ENCODE measurements around the gene ASH1L.

The ASH1L gene

DNA sequence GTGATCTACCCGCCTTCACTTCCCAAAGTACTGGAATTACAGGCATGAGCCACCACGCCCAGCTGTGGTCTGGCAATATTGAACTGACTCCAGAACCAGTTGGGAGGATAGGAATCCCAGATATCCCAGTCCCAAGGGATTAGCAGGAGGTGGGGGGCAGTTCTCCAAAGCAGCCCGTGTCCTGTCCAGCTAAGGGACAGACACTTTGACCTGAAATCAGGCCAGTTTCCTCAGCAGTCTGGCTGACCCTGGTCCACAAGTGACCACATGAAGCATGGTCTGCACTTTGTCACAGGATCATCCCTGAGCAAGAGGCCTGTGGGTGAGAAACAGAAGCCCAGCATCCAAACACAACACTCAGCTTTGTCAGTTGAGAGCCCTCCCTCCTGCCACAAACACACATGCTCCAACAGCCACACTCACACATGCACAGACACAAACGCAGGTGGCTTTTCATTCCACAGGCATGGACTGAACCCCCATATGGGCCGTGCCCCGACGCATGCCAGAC lies 256.7 kb downstream of the ASH1L start:
- no peaks in the 10 kb centered on the region for H3K27me3 ChIP-seq (ENCODE audit: insufficient read depth, poor library complexity, severe bottlenecking)
- DNase-seq (ENCODE audit: low read depth in 1 of 2, low spot score in 1 of 2) = no peak
- H3K27ac ChIP-seq (replicated peaks) = no peak overlapping the region
- TF ChIP-seq SPI1 (IDR thresholded peaks at IDR 0.05; ENCODE audit: borderline replicate concordance, low read depth) (no peak), POLR2AphosphoS5 (IDR thresholded peaks at IDR 0.05; ENCODE audit: low read depth) (no peak), GABPA (IDR thresholded peaks at IDR 0.05; ENCODE audit: low read depth) (no peak)
- TF ChIP-seq, protein P1, sequence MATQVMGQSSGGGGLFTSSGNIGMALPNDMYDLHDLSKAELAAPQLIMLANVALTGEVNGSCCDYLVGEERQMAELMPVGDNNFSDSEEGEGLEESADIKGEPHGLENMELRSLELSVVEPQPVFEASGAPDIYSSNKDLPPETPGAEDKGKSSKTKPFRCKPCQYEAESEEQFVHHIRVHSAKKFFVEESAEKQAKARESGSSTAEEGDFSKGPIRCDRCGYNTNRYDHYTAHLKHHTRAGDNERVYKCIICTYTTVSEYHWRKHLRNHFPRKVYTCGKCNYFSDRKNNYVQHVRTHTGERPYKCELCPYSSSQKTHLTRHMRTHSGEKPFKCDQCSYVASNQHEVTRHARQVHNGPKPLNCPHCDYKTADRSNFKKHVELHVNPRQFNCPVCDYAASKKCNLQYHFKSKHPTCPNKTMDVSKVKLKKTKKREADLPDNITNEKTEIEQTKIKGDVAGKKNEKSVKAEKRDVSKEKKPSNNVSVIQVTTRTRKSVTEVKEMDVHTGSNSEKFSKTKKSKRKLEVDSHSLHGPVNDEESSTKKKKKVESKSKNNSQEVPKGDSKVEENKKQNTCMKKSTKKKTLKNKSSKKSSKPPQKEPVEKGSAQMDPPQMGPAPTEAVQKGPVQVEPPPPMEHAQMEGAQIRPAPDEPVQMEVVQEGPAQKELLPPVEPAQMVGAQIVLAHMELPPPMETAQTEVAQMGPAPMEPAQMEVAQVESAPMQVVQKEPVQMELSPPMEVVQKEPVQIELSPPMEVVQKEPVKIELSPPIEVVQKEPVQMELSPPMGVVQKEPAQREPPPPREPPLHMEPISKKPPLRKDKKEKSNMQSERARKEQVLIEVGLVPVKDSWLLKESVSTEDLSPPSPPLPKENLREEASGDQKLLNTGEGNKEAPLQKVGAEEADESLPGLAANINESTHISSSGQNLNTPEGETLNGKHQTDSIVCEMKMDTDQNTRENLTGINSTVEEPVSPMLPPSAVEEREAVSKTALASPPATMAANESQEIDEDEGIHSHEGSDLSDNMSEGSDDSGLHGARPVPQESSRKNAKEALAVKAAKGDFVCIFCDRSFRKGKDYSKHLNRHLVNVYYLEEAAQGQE (IDR thresholded peaks at IDR 0.05; ENCODE audit: insufficient replicate concordance, low read depth) = no peak
- TF ChIP-seq, protein P2, sequence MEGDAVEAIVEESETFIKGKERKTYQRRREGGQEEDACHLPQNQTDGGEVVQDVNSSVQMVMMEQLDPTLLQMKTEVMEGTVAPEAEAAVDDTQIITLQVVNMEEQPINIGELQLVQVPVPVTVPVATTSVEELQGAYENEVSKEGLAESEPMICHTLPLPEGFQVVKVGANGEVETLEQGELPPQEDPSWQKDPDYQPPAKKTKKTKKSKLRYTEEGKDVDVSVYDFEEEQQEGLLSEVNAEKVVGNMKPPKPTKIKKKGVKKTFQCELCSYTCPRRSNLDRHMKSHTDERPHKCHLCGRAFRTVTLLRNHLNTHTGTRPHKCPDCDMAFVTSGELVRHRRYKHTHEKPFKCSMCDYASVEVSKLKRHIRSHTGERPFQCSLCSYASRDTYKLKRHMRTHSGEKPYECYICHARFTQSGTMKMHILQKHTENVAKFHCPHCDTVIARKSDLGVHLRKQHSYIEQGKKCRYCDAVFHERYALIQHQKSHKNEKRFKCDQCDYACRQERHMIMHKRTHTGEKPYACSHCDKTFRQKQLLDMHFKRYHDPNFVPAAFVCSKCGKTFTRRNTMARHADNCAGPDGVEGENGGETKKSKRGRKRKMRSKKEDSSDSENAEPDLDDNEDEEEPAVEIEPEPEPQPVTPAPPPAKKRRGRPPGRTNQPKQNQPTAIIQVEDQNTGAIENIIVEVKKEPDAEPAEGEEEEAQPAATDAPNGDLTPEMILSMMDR (IDR thresholded peaks at IDR 0.05; ENCODE audit: insufficient read depth, low read length) = no peak
- H3K4me3 ChIP-seq (replicated peaks; ENCODE audit: insufficient read depth, low read length) = no peak overlapping the region

DNA sequence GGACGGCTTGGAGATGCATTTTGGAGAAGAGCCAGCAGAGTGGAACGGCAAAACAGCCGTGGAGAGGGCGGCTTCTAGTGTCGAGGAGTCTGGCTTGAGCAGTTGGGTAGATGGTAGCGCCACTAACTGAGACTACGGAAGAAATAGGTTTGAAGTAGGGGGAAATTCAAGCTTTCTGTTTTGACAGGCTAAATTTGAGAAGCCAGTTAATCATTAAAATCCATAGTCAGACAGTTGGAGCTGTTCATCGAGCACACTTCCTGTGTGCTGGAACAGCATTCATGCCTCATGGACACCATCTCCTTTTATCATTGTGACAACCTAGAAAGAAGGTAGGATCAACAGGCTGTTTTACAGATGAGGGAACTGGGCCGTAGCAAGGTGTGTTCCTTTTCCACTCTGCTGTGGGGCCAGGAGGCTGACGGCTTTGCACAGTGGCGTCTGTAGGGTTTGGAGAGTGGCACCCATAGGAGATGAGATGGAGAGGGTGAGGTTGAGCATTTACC lies 258.0 kb downstream of the ASH1L start:
- H3K4me3 ChIP-seq (replicated peaks; ENCODE audit: insufficient read depth, low read length) = no peak overlapping the region
- no peak for DNase-seq (ENCODE audit: low read depth in 1 of 2, low spot score in 1 of 2)
- H3K27me3 ChIP-seq (ENCODE audit: insufficient read depth, poor library complexity, severe bottlenecking) = no peaks in the 10 kb centered on the region
- H3K27ac ChIP-seq (replicated peaks) = no peak overlapping the region
- TF ChIP-seq GABPA (IDR thresholded peaks at IDR 0.05; ENCODE audit: low read depth) (no peak), SPI1 (IDR thresholded peaks at IDR 0.05; ENCODE audit: borderline replicate concordance, low read depth) (no peak), POLR2AphosphoS5 (IDR thresholded peaks at IDR 0.05; ENCODE audit: low read depth) (no peak)
- TF ChIP-seq, protein P2 (IDR thresholded peaks at IDR 0.05; ENCODE audit: insufficient read depth, low read length) = no peak
- TF ChIP-seq, protein P1 (IDR thresholded peaks at IDR 0.05; ENCODE audit: insufficient replicate concordance, low read depth) = no peak

DNA sequence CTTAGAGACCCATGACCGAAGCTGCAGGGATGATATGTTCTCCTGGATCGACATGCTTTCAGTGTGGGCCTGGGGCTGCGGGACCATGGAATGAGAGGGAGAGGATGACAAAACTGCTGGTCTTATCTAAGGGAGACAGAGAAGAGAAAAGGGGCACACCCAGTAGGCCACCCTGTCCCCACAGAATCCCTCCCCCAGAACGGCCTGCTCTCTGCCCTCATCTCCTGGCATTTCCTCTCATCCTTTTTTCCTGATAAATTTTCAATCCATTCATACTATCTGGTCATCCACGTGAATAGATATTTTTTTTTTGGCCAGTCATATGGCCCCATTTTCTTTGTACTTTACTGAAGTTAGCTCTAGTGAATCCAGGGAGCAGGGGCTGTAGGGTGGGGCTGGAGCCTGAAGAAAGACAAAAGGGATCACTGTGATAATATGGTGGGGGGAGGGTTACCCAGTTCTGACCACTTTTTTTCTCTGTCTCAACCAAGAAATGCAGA lies 261.2 kb downstream of the ASH1L start, which contains the start of gene PKLR:
Gene PKLR, minus strand, starts transcription at position 97 of the 500 bp plus-strand sequence. Its CDS starts 43 bp downstream, at position 54.
- Histone ChIP-seq H3K27me3 (ENCODE audit: insufficient read depth, poor library complexity, severe bottlenecking) (no peaks in the 10 kb centered on the region), H3K27ac (replicated peaks) (no peak within 1 kb of the TSS), H3K4me3 (replicated peaks; ENCODE audit: insufficient read depth, low read length) (no peak within 1 kb of the TSS)
- no peak for TF ChIP-seq POLR2AphosphoS5 (IDR thresholded peaks at IDR 0.05; ENCODE audit: low read depth)
- TF ChIP-seq SPI1 (IDR thresholded peaks at IDR 0.05; ENCODE audit: borderline replicate concordance, low read depth) = no peak
- TF ChIP-seq, protein P2 (IDR thresholded peaks at IDR 0.05; ENCODE audit: insufficient read depth, low read length) = no peak
- no peak for TF ChIP-seq GABPA (IDR thresholded peaks at IDR 0.05; ENCODE audit: low read depth)
- TF ChIP-seq, protein P1 (IDR thresholded peaks at IDR 0.05; ENCODE audit: insufficient replicate concordance, low read depth) = no peak
- no peak for DNase-seq (ENCODE audit: low read depth in 1 of 2, low spot score in 1 of 2)
